Osteoblast (primary cell): ENCODE data around the gene ETV4. TPM values are rescaled to one million over a fixed set of nuclear protein-coding genes. Genes with fewer than 3 reads are reported as not detected.

Experiments
- DNase-seq: peaks from one replicate; pipeline ENCODE4 v3.0.0; 2011; ENCODE audit warnings: low spot score, mixed read lengths; ENCODE audit not compliant: insufficient read length; ENCODE audit errors: missing footprints
- H2AFZ ChIP-seq: 2 replicates; pipeline ENCODE4 v1.6.0; 2011; ENCODE audit warnings: mild to moderate bottlenecking, low read length
- H3K27ac ChIP-seq: 2 replicates; pipeline ENCODE4 v1.5.1; 2011; ENCODE audit warnings: mild to moderate bottlenecking, low read depth, low read length, moderate library complexity
- H3K27me3 ChIP-seq: 2 replicates; pipeline ENCODE4 v1.6.0; 2012; ENCODE audit warnings: mild to moderate bottlenecking, control low read depth, inconsistent platforms, low read length, moderate library complexity; ENCODE audit not compliant: insufficient read depth
- H3K36me3 ChIP-seq: 2 replicates; pipeline ENCODE4 v1.5.1; 2011; ENCODE audit warnings: mild to moderate bottlenecking, low read length, control low read depth, moderate library complexity; ENCODE audit not compliant: insufficient read depth
- H3K4me1 ChIP-seq: 2 replicates; pipeline ENCODE4 v1.5.1; 2011; ENCODE audit warnings: mild to moderate bottlenecking, low read length, control low read depth, moderate library complexity; ENCODE audit not compliant: insufficient read depth
- H3K4me2 ChIP-seq: 2 replicates; pipeline ENCODE4 v1.6.0; 2011; ENCODE audit warnings: mild to moderate bottlenecking, low read length; ENCODE audit not compliant: insufficient read depth
- H3K4me3 ChIP-seq: fragments of 200-600 bp; sonication (generic); 3 replicates; pipeline ENCODE4 v1.5.1; 2012; ENCODE audit warnings: mild to moderate bottlenecking, low read length, inconsistent platforms; ENCODE audit not compliant: insufficient read depth
- H3K79me2 ChIP-seq: 2 replicates; pipeline ENCODE4 v1.6.0; 2012; ENCODE audit warnings: mild to moderate bottlenecking, low read length, control low read depth, inconsistent platforms; ENCODE audit not compliant: insufficient read depth
- H3K9me3 ChIP-seq: 2 replicates; pipeline ENCODE4 v1.5.1; 2011; ENCODE audit warnings: low read depth, low read length, control low read depth
- H4K20me1 ChIP-seq: 2 replicates; pipeline ENCODE4 v1.6.0; 2012; ENCODE audit warnings: mild to moderate bottlenecking, low read length, control low read depth; ENCODE audit not compliant: insufficient read depth
- total RNA-seq: library from RNA; depleted of rRNA; stranded (reverse); fragments of >200 nt; gene quantifications from 2 replicates; pipeline ENCODE4 v1.2.3, GENCODE V29; 2012
- TF ChIP-seq, protein P1 (sequence below): IDR thresholded peaks from 2 replicates; pipeline ENCODE4 v1.5.1; 2011; ENCODE audit warnings: mild to moderate bottlenecking, low read depth, low read length, moderate library complexity; ENCODE audit errors: extremely low read depth

ETV4 gene
- total RNA-seq, 1 donor = 0.72 TPM

DNA sequence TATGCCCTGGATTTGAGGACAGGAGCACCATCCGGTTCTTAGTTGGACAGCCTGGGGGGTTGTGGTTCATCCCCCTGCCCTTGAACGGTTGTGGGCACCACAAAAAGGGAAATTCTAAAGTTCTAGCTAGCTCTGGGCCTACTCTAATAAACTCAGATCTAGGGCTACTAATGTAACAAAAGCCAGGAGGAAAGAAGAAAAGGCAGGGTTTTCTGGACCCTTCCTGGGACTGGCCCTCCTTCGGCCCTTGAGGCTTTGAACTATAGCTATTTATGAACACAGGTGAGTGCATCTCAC is 15.1 kb downstream of the ETV4 start:
- Histone ChIP-seq H4K20me1 (no peaks in the 10 kb centered on the region), H3K4me1 (peaks cover 17% of the 10 kb centered on the region), H3K27ac (peak overlapping the region; percentile 21), H3K4me2 (peak overlapping the region; percentile 76), H3K4me3 (no peak overlapping the region), H3K27me3 (no peaks in the 10 kb centered on the region), H3K36me3 (peaks cover 7% of the 10 kb centered on the region), H3K79me2 (no peaks in the 10 kb centered on the region), H2AFZ (peak overlapping the region; percentile 62), H3K9me3 (no peaks in the 10 kb centered on the region)
- DNase-seq = no peak
- TF ChIP-seq, protein P1, sequence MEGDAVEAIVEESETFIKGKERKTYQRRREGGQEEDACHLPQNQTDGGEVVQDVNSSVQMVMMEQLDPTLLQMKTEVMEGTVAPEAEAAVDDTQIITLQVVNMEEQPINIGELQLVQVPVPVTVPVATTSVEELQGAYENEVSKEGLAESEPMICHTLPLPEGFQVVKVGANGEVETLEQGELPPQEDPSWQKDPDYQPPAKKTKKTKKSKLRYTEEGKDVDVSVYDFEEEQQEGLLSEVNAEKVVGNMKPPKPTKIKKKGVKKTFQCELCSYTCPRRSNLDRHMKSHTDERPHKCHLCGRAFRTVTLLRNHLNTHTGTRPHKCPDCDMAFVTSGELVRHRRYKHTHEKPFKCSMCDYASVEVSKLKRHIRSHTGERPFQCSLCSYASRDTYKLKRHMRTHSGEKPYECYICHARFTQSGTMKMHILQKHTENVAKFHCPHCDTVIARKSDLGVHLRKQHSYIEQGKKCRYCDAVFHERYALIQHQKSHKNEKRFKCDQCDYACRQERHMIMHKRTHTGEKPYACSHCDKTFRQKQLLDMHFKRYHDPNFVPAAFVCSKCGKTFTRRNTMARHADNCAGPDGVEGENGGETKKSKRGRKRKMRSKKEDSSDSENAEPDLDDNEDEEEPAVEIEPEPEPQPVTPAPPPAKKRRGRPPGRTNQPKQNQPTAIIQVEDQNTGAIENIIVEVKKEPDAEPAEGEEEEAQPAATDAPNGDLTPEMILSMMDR = no peak

- DNase-seq = peak; percentile 81
- Histone ChIP-seq H3K4me1 (peaks cover 14% of the 10 kb centered on the region), H3K79me2 (no peaks in the 10 kb centered on the region), H3K36me3 (peaks cover 12% of the 10 kb centered on the region), H3K4me3 (peak overlapping the region; percentile 49), H3K4me2 (peak overlapping the region; percentile 76), H3K27ac (peak overlapping the region; percentile 72), H4K20me1 (peaks cover 1% of the 10 kb centered on the region), H3K27me3 (no peaks in the 10 kb centered on the region), H2AFZ (peak overlapping the region; percentile 87), H3K9me3 (no peaks in the 10 kb centered on the region)
- TF ChIP-seq, protein P1 = no peak
Observed at GRCh38 chr17:43530288-43531081, 15.7 kb downstream of the ETV4 start.

DNA sequence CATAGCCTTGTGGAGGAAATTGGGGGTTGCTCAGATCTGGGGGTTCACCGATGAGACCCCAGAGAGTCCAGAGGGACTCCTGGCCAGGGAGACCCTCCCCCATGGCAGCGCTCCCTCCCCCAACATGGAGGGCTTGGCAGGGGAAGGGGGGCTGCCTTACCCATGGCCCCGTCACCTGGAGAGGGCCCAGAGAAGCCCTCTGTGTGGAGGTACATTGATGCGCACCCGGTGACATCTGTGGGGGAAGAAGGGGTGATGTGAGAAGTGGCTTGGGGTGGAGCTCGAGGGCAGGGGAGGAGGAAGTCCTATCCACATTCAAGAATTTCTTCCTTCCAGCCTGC is 16.2 kb downstream of the ETV4 start:
- H3K4me3 ChIP-seq = peak overlapping the region; percentile 49
- H3K4me2 ChIP-seq = peak overlapping the region; percentile 76
- H3K79me2 ChIP-seq = no peaks in the 10 kb centered on the region
- H3K9me3 ChIP-seq = no peaks in the 10 kb centered on the region
- H4K20me1 ChIP-seq = peaks cover 6% of the 10 kb centered on the region
- H3K27ac ChIP-seq = peak overlapping the region; percentile 72
- H3K36me3 ChIP-seq = peaks cover 18% of the 10 kb centered on the region
- H2AFZ ChIP-seq = peak overlapping the region; percentile 87
- no peaks in the 10 kb centered on the region for H3K27me3 ChIP-seq
- H3K4me1 ChIP-seq = peaks cover 14% of the 10 kb centered on the region
- TF ChIP-seq, protein P1 = no peak
- no peak for DNase-seq

GRCh38 chr17:43528988-43529814 is 16.9 kb downstream of the ETV4 start:
- H4K20me1 ChIP-seq = peaks cover 8% of the 10 kb centered on the region
- no peak for DNase-seq
- H3K27me3 ChIP-seq = no peaks in the 10 kb centered on the region
- no peaks in the 10 kb centered on the region for H3K79me2 ChIP-seq
- no peaks in the 10 kb centered on the region for H3K9me3 ChIP-seq
- no peak overlapping the region for H2AFZ ChIP-seq
- peaks cover 14% of the 10 kb centered on the region for H3K4me1 ChIP-seq
- H3K27ac ChIP-seq = no peak overlapping the region
- peaks cover 25% of the 10 kb centered on the region for H3K36me3 ChIP-seq
- H3K4me3 ChIP-seq = no peak overlapping the region
- H3K4me2 ChIP-seq = no peak overlapping the region
- TF ChIP-seq, protein P1 = no peak
